DND-41 (cell line): Measurements from ENCODE around the gene PRPSAP2.

Source experiments
- EZH2 ChIP-seq: IDR thresholded peaks from 3 replicates; pipeline ENCODE4 v1.6.1; 2012; ENCODE audit warnings: borderline replicate concordance, low read depth, mild to moderate bottlenecking, moderate library complexity, low read length, inconsistent platforms; ENCODE audit not compliant: severe bottlenecking
- TF ChIP-seq, protein P1 (sequence below): IDR thresholded peaks from 2 replicates; pipeline ENCODE4 v1.5.1; 2012; ENCODE audit warnings: borderline replicate concordance, low read length, moderate library complexity, mild to moderate bottlenecking; ENCODE audit not compliant: poor library complexity, severe bottlenecking; ENCODE audit errors: extremely low read depth

DNA sequence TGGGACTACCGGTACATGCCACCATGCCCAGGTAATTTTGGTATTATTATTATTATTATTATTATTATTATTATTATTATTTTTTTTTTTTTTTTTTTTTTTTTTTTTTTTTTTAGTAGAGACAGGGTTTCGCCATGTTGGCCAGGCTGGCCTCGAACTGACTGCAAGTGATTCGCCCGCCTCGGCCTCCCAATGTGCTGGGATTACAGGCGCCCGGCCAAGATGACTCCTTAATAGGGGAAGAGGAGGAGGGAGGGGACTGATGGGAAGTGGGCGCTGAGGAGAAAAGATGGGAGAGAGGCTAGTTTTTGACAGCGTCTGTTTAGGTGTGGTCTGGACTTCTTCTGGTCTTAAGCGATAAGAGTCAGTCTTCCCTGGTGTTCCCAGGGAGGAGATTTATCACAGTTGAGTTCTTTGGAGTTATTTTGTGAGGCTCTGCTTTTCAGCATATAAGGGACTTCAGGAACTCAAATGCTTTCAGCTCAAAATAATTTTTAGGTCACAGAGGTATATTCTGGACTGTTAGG, 59.6 kb downstream of the PRPSAP2 start:
- TF ChIP-seq, protein P1, sequence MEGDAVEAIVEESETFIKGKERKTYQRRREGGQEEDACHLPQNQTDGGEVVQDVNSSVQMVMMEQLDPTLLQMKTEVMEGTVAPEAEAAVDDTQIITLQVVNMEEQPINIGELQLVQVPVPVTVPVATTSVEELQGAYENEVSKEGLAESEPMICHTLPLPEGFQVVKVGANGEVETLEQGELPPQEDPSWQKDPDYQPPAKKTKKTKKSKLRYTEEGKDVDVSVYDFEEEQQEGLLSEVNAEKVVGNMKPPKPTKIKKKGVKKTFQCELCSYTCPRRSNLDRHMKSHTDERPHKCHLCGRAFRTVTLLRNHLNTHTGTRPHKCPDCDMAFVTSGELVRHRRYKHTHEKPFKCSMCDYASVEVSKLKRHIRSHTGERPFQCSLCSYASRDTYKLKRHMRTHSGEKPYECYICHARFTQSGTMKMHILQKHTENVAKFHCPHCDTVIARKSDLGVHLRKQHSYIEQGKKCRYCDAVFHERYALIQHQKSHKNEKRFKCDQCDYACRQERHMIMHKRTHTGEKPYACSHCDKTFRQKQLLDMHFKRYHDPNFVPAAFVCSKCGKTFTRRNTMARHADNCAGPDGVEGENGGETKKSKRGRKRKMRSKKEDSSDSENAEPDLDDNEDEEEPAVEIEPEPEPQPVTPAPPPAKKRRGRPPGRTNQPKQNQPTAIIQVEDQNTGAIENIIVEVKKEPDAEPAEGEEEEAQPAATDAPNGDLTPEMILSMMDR: no peak
- no peak for TF ChIP-seq EZH2
